Measurements from ENCODE around the gene COL4A1.
A peak's percentile ranks its signal among the peaks of the same experiment; 100 is the strongest.

Gene COL4A1

GRCh38 chr13:110258876-110259631 lies 47.9 kb downstream of the COL4A1 start:
- no peak for DNase-seq (ENCODE audit: low read depth)

GRCh38 chr13:110257408-110257807 lies 49.5 kb downstream of the COL4A1 start:
- DNase-seq (ENCODE audit: low read depth), result no peak

DNA sequence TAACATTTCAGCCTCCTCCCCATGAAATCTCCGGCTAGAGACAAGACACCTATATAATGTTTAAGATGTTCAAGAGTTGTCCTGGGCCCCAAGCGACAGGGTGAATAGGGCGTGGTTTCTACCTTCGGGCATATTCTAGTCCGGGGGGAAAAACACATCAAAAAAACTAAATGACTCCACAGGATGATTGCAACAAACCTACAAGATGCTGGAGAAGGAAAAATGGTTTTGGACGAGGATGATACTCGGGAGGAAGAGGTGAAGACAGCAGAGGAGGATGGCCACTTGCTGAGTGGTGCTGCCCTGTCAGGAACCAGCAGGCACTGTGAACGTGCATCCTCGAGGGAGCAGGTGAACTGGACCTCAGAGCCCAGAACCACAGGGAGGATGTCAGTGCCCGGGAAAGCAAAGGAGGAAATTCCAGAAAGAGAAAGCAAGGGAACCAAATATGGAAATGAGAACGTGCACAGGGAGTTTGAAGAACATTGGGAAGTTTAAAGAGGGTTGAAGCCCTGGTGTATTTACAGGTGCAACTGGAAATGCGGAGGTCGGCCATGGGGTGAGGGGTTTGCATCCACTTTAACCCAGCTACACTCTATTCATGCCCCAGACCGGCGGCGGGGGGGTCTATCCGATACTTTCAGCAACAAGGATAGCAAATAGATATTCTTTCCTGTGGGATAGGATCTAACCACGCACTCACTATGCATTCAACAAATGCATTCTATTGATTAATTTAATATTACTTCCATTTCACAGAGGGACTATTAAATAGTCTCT lies 50.6 kb downstream of the COL4A1 start:
- DNase-seq (ENCODE audit: low read depth), result no peak

DNA sequence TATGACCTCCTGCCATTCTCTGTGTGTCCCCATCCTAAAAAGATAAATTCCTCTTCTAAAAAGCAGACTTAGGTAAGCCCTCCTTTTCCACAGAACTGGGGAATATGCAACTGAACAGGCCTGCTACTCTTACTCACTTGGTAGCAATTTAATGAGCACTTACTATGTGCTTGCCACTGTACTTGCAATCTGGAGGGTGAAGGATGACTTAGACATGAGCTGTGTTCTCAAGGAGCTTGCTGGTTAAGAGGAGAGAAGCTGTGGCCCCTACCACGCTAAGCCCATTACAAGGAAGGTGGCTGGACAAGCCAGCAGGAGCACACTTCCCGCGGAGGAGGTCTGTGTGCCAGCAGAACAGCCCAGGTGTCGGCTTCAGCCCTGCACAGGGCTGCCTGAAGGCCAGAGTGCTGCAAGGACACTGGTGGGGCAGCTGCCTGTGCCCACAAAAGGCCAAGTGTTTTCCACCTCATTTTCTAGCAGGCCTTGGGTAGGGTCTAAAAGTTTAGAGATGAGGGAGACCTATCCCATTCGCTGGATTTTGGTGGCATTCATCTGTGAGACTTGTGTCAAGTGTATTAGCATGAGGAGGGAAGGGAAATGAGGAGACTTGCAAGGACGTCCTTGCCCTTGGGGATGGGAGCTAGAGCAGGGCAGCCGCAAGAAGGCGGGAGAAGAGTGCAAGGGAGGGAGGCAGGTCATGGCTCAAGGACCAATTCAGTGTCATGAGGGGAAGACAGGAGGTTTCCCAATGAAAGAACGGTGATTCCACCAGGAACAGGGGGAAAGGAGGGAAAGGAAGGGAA lies 52.0 kb downstream of the COL4A1 start:
- no peak for DNase-seq (ENCODE audit: low read depth)

DNA sequence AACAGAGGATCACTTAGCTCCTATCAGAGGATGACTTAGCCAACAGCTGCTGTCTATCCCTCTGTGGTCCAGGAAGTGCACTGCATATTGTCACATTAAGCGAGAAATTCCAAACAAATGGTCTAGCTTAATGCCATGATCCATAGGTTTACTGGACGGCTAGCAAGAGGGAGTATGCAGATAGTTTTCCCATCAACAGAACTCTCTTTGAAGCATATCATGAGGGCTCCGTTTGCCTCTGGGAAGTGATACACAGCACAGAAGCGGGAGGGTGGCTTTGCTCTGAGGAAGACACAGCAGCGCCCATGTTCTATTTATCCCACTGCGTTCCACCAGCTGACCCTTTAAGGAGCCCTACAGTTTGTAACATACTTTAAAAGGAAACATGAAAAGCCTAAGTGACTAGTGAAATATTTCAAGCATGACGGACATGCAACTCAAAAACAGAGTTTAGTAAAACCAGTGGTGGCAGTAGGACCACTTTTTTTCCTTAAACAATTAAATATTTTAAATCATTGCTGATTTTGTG lies 52.7 kb downstream of the COL4A1 start:
- DNase-seq (ENCODE audit: low read depth), result no peak

- DNase-seq (ENCODE audit: low read depth), result no peak
Measured at GRCh38 chr13:110251193-110251819, 55.7 kb downstream of the COL4A1 start.

GRCh38 chr13:110250258-110250891 lies 56.6 kb downstream of the COL4A1 start:
- DNase-seq (ENCODE audit: low read depth), result peak; percentile 86

DNA sequence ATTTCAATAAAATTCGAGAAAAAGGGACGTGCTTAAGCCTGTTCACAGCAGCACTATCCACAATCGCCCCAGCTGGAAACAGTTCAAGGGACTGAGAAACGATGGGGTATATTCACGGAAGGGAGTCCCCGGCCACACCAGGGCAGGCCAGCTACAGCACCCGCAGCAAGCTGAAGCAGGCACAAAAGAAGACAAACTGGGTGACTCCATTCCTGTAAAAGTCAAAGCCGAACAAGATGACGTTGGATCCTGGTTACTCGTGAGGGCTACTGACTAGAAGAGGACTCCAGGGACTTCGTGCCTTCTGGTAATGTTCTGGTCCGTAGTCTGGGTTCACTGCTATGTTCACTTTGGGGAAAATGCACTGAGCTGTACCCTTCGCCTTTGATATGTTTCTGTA lies 57.6 kb downstream of the COL4A1 start:
- DNase-seq (ENCODE audit: low read depth), result no peak

DNA sequence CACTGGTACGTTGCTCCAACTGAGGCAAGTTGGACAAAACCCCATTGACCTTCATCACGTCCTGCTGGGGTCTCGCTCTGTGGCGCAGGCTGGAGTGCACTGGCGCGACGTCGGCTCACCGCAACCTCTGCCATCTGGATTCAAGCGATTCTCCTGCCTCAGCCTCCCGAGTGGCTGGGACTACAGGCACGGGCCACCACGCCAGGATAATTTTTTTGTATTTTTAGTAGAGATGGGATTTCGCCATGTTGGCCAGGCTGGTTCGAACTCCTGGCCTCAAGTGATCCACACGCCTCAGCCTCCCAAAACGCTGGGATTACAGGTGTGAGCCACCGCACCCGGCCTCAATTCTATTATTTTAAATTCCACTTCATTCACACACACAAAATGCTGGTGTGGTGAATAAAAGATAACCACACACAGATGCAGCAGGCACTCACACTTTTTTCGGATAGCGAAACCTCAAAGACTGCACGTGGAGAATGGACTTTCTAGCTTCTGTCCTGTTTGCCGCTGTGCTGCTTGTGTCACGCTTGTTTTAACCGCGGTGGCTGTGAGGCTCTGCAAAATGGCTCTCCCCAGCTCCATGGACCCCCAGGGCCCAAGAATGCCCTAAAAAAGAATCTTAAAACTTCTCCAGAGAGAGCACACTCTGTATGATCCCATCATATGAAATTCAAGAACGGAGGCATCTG lies 58.4 kb downstream of the COL4A1 start:
- no peak for DNase-seq (ENCODE audit: low read depth)

DNA sequence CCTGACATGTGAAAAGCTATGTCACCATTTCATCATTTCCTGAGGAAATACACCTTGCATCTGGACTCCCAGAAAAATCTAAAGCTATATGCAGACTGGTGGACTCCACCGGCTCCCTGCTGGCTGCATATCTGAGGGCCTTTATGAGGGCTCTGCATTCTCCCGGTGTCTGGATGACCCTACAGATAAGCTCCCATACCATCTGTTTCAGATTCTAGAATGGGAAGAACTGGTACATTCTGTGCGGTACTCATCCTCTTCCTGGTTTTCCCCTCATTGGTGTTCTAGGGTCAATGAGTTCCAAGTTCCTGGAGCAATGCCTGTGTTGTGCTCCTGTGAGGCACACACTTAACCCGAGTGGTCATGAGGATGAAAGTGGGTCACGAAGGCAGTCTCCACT lies 60.4 kb downstream of the COL4A1 start:
- no peak for DNase-seq (ENCODE audit: low read depth)

DNA sequence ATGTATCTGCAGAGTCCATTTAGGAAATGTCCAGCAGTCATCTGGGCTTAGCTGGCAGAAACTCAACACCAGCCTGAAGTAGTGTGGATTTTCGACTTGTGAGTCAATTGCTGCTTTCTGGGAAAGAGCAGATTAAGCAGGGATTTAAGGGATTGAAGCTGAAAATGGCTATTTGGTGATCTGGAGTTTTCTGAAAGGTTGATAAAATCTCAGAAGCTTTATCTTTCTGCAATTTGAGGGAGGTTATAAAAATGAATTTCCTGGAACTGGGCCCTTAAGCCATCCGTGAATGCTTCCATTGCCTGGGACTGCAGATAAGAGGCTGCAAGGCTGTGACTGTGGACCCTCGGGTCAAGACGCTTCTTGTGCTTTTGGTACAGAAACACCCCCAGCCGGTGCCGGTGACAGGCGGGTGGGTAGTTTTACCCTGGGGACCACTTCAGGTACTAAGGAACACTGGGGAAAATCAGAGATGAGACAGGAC lies 61.5 kb downstream of the COL4A1 start:
- DNase-seq (ENCODE audit: low read depth), result peak; percentile 55

DNA sequence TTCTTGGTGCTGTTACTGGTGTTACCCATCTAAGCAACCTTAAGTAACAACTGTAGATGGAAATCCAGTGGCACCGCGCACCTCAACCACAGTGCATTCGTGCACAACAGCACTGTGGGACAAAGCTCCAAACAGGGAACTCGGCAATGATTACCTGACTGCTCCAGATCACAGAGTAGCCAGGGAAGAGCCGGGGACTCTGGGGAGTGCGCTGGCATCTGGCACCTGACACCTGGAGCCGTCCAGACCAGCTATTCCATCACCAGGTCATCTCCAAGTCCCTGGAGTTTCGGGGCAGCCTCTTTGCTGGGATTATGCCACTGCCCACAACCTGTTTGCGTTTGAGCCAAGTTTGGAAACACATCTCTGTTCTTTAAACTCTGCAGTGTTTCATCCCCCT lies 62.0 kb downstream of the COL4A1 start:
- DNase-seq (ENCODE audit: low read depth), result no peak

- DNase-seq (ENCODE audit: low read depth), result peak; percentile 84
Measured at GRCh38 chr13:110244071-110244830, 62.7 kb downstream of the COL4A1 start.

GRCh38 chr13:110242615-110243014 lies 64.3 kb downstream of the COL4A1 start:
- DNase-seq (ENCODE audit: low read depth), result no peak

- no peak for DNase-seq (ENCODE audit: low read depth)
Measured at GRCh38 chr13:110240943-110241342, 66.0 kb downstream of the COL4A1 start.

- no peak for DNase-seq (ENCODE audit: low read depth)
Measured at GRCh38 chr13:110240352-110240751, 66.6 kb downstream of the COL4A1 start.

DNA sequence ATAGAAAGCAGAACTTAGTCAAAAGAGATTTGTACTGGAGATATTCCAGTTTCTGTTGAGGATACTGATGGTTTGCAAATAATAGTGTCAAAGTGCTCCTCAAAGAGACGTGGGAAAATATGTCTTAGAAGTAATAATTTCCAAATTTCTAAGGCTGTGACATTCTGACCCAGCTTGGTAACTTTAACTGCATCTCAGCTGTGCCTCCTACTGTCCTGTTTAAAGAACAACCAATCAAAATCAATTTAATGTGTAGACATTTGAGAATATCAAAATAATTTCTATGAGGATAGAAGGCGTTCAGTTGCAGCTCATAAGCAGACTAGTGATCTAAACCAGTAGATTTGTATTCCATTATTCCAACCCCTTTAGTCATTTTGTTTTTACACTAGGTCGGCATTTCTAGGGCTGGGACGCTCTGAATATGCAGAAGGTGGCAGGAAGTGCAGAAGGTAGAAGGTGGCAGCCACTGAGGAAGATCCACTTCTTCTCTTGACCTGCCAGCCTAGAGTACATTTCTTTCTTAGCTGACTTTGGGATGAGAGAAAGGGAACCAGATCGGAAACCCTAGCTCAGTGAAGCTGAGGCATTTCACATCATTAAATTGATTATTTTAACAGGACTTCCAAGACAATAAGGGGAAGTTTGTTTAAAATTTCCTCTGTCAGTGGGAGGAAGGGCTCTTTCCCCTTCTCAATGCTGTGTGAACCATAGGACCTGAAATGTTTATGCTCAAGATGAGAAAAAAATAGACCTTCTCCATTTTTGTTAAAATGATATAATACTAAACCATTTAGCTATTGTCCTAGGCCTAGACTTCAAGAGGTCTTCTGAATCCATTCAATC lies 67.5 kb downstream of the COL4A1 start:
- DNase-seq (ENCODE audit: low read depth), result no peak

GRCh38 chr13:110238818-110239195 lies 68.2 kb downstream of the COL4A1 start:
- DNase-seq (ENCODE audit: low read depth), result no peak
